Lung (tissue), 12 donors: ENCODE data around the gene NBEAL2. TPM values are rescaled to one million over a fixed set of nuclear protein-coding genes. Genes with fewer than 3 reads are reported as not detected.

Experiments
- ATAC-seq: fragments of 200-7000 bp; cut with Tn5 transposase; one replicate; pipeline ENCODE4 v1.9.1; 2020; ENCODE audit warnings: moderate number of reproducible peaks; ENCODE audit not compliant: insufficient read depth, low FRiP score
- DNase-seq, 3 donors: peaks; one replicate each; pipeline ENCODE4 v3.0.0-alpha.2; 2013 to 2017
- H3K27ac ChIP-seq, 2 donors: one replicate each; pipeline ENCODE4 v1.5.1; 2013; ENCODE audit warnings: mild to moderate bottlenecking in 2 of 2, moderate library complexity in 2 of 2, control low read depth in 1 of 2, inconsistent platforms in 1 of 2, low read depth in 1 of 2, low read length in 1 of 2
- H3K27me3 ChIP-seq, 3 donors: one replicate each; pipeline ENCODE4 v1.5.1; 2013; ENCODE audit warnings: low read length in 2 of 3; ENCODE audit not compliant: control insufficient read depth in 3 of 3, insufficient read depth in 3 of 3
- H3K36me3 ChIP-seq, 4 donors: one replicate each; pipeline ENCODE4 v1.5.1; 2013; ENCODE audit warnings: low read length in 4 of 4, mild to moderate bottlenecking in 1 of 4, moderate library complexity in 1 of 4; ENCODE audit not compliant: control insufficient read depth in 4 of 4, insufficient read depth in 4 of 4
- H3K4me1 ChIP-seq, 5 donors: one replicate each; pipeline ENCODE4 v1.5.1; 2013; ENCODE audit warnings: low read length in 5 of 5, mild to moderate bottlenecking in 2 of 5, moderate library complexity in 1 of 5; ENCODE audit not compliant: control insufficient read depth in 5 of 5, insufficient read depth in 5 of 5
- H3K4me3 ChIP-seq: one replicate; pipeline ENCODE4 v1.5.1; 2013; ENCODE audit warnings: mild to moderate bottlenecking, control low read depth, moderate library complexity
- H3K9ac ChIP-seq, 2 donors: one replicate each; pipeline ENCODE4 v1.5.1; 2013; ENCODE audit warnings: low read length in 2 of 2, control low read depth in 1 of 2; ENCODE audit not compliant: insufficient read depth in 1 of 2
- H3K9me3 ChIP-seq, 4 donors: one replicate each; pipeline ENCODE4 v1.5.1; 2013; ENCODE audit warnings: low read length in 3 of 4, mild to moderate bottlenecking in 1 of 4, moderate library complexity in 1 of 4; ENCODE audit not compliant: control insufficient read depth in 4 of 4, insufficient read depth in 3 of 4
- CTCF ChIP-seq: IDR thresholded peaks from 2 replicates; pipeline ENCODE4 v1.5.1; 2012; ENCODE audit warnings: mild to moderate bottlenecking; ENCODE audit errors: control extremely low read depth, extremely low read depth
- WGBS, 2 donors: extraction: QIAGEN DNeasy Blood & Tissue Kit; methylation state at CpG; one replicate each; pipeline ENCODE4 v1.1.7; 2013; 5-methylcytosine and 5-hydroxymethylcytosine counted together
- polyA plus RNA-seq, 2 donors: library from polyadenylated mRNA; stranded (reverse); fragments of 200-250 nt; gene quantifications; one replicate each; pipeline ENCODE4 v1.2.1, GENCODE V29; 2013
- total RNA-seq, 2 donors: library from RNA; depleted of rRNA in 1 of 2; stranded (reverse); fragments of >200 nt in 1 of 2; gene quantifications; one replicate each; pipeline ENCODE4 v1.2.1, GENCODE V29; 2014 to 2021
- donor health status: control.
- donor health status: control.
- donor health status: Bipolar disorder and iron deficiency.
- donor health status: healthy.
- donor health status: DM: yes; HTN: yes; CAD: no.

Gene NBEAL2
- total and polyA plus RNA-seq, 4 donors: 64.4 to 191 (median 136) TPM

- Histone ChIP-seq H3K36me3 (peaks cover 3 to 71% (median 6%) of the 10 kb centered on the region in 4 donors), H3K27ac (no peak overlapping the region), H3K4me3 (no peak overlapping the region), H3K9me3 (peaks cover 0 to 2% (median 0%) of the 10 kb centered on the region in 4 donors), H3K9ac (no peak overlapping the region), H3K27me3 (no peaks in the 10 kb centered on the region), H3K4me1 (peaks cover 0 to 8% (median 0%) of the 10 kb centered on the region in 5 donors)
- ATAC-seq (no peak), DNase-seq (peak; percentile 25 to 61 (median 59))
- no peak for TF ChIP-seq CTCF
- 79 to 81% methylated on average over 31 to 32 of the region's 32 CpGs for WGBS, 2 donors
Observed at GRCh38 chr3:47005212-47006144, 26.0 kb downstream of the NBEAL2 start.

DNA sequence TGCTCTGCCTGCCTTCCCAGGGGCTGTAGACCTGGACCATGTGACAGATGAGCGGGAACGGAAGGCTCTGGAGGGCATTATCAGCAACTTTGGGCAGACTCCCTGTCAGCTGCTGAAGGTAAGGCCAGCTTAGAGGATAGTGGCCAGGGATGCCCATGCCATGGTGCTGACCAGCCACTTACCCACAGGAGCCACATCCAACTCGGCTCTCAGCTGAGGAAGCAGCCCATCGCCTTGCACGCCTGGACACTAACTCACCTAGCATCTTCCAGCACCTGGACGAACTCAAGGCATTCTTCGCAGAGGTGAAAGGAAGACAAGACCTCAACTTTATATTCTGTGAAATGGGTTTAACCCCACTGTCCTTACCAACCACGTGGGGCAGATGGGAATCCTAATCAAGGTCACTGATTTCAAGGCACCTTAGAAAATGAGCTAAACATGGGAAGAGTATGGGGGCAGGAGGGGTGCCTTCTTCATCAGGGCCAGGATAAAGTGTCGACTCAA, 26.7 kb downstream of the NBEAL2 start:
- Histone ChIP-seq H3K36me3 (peaks cover 3 to 64% (median 6%) of the 10 kb centered on the region in 4 donors), H3K27me3 (no peaks in the 10 kb centered on the region), H3K27ac (no peak overlapping the region), H3K9ac (no peak overlapping the region), H3K4me3 (no peak overlapping the region), H3K4me1 (peaks cover 0 to 8% (median 0%) of the 10 kb centered on the region in 5 donors), H3K9me3 (peaks cover 0 to 2% (median 0%) of the 10 kb centered on the region in 4 donors)
- DNase-seq: no peak
- ATAC-seq: no peak
- WGBS, 2 donors: 92 to 93% methylated on average over 9 of the region's 9 CpGs
- TF ChIP-seq CTCF: no peak

DNA sequence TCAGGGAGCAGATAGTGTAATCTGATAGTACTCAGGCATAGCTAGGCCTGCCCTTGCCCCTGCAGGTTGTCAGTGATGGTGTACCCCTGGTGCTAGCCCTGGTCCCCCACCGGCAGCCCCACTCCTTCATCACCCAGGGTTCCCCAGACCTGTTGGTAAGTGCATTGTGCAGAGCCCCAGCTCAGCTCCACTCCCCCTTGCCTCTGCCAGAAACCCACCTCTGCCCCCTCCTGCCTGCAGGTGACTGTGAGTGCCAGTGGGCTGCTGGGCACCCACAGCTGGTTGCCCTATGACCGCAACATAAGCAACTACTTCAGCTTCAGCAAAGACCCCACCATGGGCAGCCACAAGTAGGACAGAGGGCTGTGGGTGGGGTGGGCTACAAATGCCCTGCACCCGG, 27.5 kb downstream of the NBEAL2 start:
- Histone ChIP-seq H3K27ac (no peak overlapping the region), H3K27me3 (no peaks in the 10 kb centered on the region), H3K36me3 (peaks cover 2 to 56% (median 4%) of the 10 kb centered on the region in 4 donors), H3K9me3 (peaks cover 0 to 2% (median 0%) of the 10 kb centered on the region in 4 donors), H3K4me1 (peaks cover 0 to 8% (median 0%) of the 10 kb centered on the region in 5 donors), H3K9ac (no peak overlapping the region), H3K4me3 (no peak overlapping the region)
- DNase-seq (no peak), ATAC-seq (no peak)
- TF ChIP-seq CTCF: no peak
- WGBS, 2 donors: 93 to 100% methylated on average over 3 of the region's 3 CpGs
